ENCODE data around the gene PADI2.

- no peak for TF ChIP-seq CTCF (conservative IDR thresholded peaks at IDR 0.05)
- no peak for TF ChIP-seq ZFX (IDR thresholded peaks at IDR 0.05)
Measured at GRCh38 chr1:17120962-17121837, 1.9 kb upstream of the PADI2 start.

All from C4-2B (cell line).